ENCODE results near the gene KCNN4.
"Not testable (repeated sequence)": the region's sequence is repeated elsewhere in the genome, so short reads cannot be mapped to it uniquely, and the experiment has no call there.

The KCNN4 gene

GRCh38 chr19:43780706-43781525, at the start of gene KCNN4:
KCNN4 (minus strand) TSS chr19:43780973; CDS start chr19:43780861, 112 bp downstream.
- DNase-seq = peak; percentile 59

DNA sequence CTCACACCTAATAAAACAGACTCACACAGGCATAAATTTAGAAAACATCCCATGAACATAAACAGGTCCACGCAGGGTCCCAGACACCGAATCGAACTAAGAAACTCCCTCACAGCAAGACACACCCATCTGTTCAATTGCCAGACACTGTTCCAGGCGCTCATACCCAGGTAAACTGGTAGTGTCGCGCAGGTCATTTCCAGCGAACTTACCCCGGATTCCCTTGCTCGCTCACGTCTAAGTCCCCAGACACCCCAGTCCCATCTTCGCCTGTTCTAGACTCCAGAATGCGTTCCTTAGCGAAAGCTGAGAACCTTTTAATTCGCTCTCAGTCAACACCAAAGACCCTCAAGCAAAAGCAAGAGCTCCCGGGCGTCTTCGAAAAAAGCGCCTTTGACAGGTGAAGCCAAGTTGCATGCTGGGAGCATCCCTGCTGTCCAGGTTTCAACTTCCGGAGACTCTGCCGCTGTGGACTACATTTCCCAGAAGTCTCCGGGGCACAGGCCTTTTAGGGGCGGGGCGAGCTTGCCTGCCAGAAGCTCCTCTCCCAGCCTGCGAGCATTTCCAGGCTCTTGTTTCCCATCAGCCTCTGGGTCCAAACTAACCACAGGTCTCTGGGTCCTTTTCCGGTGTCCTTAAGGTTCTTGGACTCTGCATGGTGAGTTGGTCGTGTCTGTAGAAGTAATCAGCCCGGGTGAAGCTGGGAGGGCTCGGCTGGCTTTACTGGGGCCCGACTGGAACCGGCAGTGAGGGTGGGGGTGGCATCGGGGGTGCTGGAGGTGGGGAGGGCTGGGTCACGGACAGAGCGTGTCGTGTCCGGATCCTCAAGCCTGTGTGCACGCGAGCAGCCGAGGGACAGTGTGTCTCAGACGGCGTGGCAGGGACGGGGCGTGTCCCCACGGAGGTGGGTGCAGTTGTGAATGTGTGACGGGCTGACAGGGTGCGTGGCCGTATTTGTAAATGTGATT, 46.3 kb upstream of the KCNN4 start, which contains the start of gene ZNF283:
Gene ZNF283, plus strand, starts transcription at position 535 of the 968 bp plus-strand sequence. CDS start 6,184 bp downstream, outside the sequence.
- DNase-seq = peak; percentile 85

DNA sequence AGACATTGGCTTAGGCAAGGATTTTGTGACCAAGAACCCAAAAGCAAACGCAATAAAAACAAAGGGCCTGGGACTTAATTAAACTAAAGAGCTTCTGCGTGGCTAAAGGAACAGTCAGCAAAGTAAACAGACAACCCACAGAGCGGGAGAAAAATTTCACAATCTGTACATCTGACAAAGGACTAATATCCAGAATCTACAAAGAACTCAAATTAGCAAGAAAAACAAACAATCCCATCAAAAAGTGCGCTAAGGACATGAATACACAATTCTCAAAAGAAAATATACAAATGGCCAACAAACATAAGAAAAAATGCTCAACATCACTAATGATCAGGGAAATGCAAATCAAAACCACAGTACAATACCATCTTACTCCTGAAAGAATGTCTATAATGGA, 43.8 kb upstream of the KCNN4 start:
- DNase-seq = not testable (repeated sequence)

- DNase-seq = not testable (repeated sequence)
Observed at GRCh38 chr19:43823856-43824255, 43.1 kb upstream of the KCNN4 start.

DNA sequence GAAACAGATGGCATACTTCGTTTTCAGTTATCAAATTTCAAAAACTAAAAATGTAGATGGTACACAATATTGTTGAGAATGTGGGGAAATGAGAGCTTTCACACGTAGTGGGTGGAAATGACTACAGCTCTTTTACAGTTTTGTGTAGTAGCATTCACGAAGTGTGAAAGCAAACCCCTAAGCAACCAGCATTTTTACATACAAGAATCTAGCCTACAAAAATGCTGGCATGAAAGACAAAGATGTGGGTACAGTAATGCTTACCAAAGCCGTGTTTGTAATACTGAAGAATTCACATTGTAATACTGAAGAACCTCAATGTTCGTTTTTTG, 40.1 kb upstream of the KCNN4 start:
- no peak for DNase-seq

DNA sequence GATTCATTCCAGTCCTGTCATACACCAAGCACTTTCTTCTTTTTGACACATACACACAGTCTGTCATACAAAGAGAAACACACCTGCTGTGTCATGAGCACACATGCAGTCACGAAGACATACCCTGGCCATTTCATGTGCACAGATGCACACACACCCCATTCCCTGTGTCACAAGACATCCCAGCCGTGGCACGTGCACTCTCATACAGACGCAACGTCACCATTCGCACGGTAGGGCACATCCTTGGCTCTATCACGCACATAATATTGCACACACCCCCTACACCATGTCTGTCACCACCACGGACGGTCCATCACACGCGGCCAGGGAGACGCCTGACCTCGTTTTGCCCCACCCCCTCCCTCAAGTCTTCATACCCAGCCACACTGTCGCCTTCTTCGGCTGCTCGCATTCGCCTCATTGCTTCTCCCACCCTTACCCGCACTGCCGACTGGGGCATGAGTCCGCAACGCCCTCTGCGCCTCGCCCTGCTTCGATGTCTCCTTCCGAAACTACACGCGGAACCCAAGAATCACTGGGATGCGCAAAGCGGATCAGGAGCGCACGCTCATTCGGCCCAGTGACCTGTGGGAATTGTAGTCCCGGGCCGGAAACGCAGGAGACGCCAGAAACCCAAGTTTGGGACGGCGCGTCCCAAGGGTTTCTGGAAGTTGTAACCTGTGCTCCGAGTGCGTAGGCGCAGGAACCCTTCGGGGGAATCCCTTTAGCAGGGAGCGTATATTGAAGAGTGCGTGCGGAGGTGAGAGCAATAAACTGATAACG, 39.5 kb upstream of the KCNN4 start:
- peak; percentile 31 for DNase-seq

DNA sequence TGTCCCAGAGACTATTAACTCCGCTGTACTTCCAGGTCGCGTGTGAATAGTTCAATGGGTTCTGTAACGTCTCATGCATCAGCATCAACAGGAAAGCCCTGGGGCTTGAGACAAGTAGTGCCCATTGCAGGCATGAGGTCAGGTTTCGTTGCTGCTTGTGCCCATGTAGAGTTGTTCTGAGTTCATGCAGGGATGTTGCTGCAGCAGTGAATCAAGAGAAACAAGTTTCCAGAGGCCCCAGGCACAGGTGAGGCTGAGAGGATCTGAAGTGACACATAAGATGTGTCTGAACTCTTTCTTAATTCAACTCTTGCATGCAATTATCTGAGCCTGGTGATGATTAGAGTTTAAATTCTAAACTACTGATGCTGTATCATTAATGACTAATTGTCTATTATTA, 37.7 kb upstream of the KCNN4 start:
- DNase-seq = no peak

- DNase-seq = not testable (repeated sequence)
Observed at GRCh38 chr19:43817454-43817853, 36.7 kb upstream of the KCNN4 start.

GRCh38 chr19:43814663-43815352, 34.0 kb upstream of the KCNN4 start:
- DNase-seq = no peak

DNA sequence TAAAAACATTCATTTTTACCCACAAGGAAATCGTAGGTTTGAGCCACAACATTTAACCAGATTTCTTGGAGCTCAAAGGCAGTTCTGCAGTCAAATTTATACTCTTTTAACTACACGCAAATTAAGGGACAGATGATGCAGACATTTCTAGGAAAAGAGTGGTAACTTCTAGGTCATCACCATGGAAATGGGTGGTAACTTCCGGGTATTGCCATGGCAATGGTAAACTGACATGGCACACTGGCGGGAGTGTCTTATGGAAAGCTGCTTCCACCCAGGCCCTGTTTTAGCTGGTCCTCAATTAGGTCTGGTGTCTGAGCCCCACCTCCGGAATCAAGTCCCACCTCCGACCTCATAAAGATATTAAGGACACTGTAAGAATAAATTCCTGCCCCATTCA, 31.9 kb upstream of the KCNN4 start:
- no peak for DNase-seq

- no peak for DNase-seq
Observed at GRCh38 chr19:43812259-43812658, 31.5 kb upstream of the KCNN4 start.

DNA sequence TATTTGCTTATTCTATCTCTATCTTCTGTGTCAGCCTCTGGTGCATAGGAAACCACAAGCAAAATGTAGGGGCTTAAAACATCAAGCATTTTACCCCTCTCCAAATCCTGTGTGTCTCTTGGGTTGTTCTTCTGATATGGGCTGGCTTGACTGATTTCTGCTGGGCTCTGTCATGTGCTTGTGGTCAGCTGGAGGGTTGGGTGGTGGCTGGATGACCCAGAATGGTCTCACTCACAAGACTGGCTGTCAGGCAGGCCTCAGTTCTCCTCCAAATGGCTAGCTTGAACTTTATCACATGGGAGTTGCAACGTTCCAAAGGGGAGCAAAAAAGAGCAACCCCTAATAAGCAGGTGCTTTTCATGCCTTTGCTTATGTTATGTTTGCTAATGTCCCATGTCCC, 31.1 kb upstream of the KCNN4 start:
- DNase-seq = no peak

GRCh38 chr19:43809762-43810696, 29.3 kb upstream of the KCNN4 start:
- DNase-seq = no peak

GRCh38 chr19:43807651-43808050, 26.9 kb upstream of the KCNN4 start:
- DNase-seq = no peak

DNA sequence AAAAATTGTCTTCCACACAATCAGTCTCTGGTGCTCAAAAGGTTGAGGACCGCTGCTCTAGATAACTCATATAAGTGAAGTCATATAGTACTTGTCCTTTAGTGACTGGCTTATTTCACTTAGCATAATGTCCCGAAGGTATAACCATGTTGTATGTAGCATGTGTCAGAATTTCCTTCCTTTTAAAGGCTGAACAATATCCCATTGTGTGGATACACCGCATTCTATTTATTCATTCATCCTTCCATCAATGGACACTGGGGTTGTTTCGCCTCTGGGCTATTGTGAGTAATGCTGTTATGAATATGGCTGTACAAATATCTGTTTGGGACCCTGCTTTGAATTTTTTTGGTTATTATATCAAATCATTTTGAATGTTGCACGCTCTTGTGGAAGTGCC, 26.1 kb upstream of the KCNN4 start:
- DNase-seq = no peak

- DNase-seq = not testable (repeated sequence)
Observed at GRCh38 chr19:43806401-43806800, 25.6 kb upstream of the KCNN4 start.

DNA sequence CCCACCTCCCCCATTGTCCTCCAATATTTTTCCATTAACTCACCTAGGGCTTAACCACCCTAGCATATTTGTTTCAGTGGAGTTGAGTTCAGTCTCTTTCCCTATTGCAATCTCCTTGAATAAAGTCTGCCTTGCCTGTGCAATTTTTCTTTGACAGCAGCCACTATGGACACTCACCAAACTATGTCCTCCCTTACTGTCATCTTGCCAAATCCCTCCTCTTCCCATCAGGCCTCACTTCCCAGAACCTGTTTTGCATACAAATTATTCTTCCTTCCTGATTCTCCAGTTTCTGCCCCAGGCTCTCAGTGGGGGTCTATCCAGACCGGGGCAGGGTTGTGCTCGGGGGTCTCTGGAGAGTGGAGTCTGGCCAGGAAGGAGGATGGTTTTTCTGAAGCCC, 23.7 kb upstream of the KCNN4 start:
- no peak for DNase-seq

DNA sequence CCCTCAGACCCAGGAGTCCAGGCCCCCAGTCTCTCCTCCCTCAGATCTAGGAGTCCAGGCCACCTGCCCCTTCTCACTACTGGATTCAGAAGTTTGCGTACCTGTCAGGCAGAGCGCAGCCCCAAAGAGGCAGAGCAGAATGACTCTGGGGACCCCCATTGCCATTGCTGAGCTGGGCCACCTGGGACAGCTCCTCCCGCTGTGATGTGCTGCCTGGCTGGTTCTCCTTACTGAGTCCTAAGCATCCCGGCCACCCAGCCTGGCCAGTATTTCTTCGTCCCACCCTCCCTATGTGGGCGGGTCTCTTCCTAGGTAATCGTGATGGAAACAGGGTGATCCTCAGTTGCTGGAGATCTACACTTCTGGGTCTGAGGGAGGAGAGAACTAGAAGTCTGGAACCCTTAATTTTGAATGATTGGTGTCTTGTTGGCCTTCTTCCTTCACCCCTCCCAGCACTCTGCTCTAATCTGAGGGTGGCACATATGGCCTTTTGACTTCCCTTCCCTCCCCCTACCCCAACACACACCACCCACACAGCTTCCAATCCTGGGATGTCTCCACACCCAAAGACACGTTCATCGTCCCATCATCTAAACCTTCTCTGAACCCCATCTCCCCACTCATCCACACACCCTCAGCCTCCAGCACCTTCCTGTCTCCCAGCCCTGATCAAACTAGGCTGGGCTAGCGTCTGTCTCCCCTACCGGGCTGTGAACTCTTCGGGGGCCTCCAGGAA, 21.6 kb upstream of the KCNN4 start, which contains the start of gene LYPD5:
Gene LYPD5, minus strand, starts transcription at position 232 of the 736 bp plus-strand sequence. Its CDS starts 67 bp downstream, at position 165.
- no peak for DNase-seq

DNA sequence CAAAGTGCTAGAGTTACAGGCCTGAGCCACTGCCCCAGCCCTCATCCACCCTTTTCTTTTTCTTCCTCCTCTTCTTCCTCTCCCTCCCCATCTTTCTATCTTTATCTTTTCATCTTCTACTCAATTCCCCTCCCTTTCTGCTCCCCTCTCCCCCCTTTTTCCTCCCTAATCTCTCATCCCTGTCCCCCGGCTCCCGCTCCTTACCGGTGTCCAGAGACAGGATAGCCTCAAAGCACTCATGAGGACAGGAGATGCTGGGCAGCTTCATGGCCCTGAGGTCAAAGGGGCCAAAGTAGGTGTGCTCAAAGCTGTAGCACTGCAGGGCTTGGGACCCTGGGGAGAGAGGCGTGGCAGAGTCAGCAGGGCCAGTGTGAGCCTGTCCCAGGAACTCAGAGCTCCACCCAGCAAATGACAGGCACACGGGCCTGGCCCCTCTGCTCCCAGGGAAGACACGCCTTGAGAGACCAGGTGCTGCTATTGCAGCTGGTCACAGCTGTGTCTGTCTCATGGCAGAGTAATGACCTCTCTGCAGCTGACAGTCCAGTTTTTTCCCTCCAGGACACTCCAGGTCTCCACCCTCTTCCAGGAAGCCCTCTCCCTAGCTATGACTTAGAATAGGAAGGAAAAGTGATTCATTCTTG, 18.8 kb upstream of the KCNN4 start:
- DNase-seq = no peak

Measured in activated T-cell treated with anti-CD3 and anti-CD28 coated beads, Interleukin-2, amount 50 U/mL, for 1 hour (primary cell).